Measurements from ENCODE around the gene PACC1.
"Not testable (repeated sequence)": the region's sequence is repeated elsewhere in the genome, so short reads cannot be mapped to it uniquely, and the experiment has no call there.

PACC1 gene

DNA sequence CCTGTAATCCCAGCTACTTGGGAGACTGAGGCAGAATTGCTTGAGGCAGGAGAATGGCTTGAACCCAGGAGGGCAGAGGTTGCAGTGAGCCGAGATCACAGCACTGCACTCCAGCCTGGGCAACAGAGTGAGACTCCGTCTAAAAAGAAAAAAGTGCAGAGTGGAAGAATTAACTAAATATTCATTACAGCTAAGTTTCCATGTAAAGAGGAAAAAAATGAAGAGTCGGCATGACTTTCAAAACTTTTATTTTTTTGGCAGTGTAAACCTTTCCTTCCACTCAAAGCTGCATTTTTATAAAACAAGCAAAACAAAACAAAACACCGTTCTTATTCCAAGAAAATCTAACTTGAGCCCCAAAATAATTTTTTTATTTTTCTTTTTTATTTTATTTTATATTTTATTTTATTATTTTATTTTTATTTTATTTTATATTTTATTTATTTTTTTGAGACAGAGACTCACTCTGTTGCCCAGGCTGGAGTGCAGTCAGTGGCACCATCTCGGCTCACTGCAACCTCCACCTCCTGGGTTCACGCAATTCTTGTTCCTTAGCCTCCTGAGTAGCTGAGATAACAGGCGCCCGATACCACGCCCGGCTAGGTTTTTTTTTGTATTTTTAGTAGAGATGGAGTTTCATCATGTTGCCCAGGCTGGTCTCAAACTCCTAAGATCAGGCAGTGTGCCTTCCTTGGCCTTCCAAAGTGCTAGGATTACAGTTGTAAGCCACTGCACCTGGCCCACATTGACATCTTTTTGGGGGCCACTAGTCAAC is 62.9 kb downstream of the PACC1 start:
- in situ Hi-C loops (cut with MboI; ENCODE audit: low sequenced_read_pairs) = no loop called here

DNA sequence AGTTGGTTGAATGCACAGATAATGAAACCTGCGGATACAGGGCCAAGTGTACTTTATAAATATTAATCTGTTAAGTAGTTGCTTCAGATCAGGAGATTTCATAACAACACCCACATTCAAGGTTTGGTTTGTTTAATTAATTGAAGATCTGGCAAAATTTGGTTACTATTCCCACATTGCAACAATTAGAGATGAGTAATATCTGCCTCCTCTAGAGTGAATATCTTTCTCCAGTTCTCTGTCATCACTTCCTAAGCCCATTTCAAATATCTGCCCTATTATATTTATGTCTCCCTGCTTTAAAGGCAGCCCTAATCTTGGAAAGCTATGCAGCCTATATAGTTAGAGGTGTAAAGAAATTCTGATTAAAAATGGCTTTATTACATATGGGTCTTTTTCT is 68.1 kb downstream of the PACC1 start:
- in situ Hi-C loops (cut with MboI; ENCODE audit: low sequenced_read_pairs) = no loop called here

DNA sequence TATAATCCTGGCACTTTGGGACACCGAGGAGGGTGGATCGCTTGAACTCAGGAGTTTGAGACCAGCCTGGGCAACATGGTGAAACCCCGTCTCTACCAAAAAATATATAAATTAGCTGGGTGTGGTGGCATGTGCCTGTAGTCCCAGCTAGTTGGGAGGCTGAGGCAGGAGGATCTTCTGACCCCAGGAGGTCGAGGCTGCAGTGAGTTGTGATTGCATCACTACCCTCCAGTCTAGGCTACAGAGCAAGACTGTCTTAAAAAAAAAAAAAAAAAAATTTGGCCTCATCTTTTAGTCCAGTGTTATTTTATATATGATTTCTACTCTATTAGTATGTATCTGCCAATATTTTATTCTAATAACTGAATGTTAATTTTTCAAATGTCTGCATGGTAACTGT is 69.8 kb downstream of the PACC1 start:
- in situ Hi-C loops (cut with MboI; ENCODE audit: low sequenced_read_pairs) = no loop called here

DNA sequence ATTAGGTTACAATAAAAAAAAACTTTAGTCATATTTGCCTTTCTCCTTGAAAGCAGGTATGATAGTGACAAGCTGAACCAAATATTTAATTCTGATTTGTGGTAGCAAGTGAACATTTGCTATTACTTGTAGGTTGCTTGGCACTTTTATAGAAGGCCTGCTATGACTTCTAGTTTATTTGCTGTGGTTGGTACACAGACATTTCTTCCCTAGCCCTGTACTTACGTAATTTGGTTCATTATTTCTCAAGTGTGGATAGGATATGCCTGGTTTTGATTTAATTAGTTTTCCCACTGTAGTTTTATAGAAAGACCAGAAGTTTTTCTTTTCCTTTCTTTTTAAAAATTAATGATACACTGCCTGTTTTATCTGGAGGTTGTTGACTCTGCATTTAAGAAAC is 73.6 kb downstream of the PACC1 start:
- in situ Hi-C loops (cut with MboI; ENCODE audit: low sequenced_read_pairs) = no loop called here

DNA sequence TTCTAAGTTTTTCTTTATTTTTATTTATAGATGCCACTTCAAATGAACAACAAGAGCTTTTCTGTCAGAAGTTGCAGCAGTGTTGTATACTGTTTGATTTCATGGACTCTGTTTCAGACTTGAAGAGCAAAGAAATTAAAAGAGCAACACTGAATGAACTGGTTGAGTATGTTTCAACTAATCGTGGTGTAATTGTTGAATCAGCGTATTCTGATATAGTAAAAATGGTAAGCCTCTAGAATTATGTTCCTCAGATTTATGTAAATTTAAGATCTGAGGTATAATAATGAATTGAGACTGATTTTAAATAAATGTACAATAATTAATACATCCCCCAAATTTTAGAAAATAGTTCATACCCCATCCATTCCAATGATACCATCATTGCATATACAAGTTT is 85.6 kb downstream of the PACC1 start:
- in situ Hi-C loops (cut with MboI; ENCODE audit: low sequenced_read_pairs) = no loop called here

DNA sequence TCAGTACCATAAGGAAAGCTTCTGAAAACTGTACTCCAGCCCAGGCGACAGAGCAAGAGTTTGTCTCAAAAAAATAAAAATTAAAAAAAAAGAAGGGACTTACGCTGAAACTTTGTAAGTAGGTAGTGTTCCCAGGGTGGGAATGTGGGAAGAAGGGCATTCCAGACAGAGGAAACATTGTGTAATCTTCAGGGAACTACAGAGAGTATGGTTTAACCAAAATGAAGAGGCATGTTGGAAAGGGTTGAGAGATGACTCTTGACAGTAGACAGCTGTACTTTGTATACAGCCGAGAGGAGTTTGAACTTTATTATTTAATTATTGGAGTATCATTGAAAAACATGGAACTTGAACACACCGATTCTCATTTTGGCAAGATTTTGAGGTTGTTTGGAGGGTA is 86.4 kb downstream of the PACC1 start:
- in situ Hi-C loops (cut with MboI; ENCODE audit: low sequenced_read_pairs) = no loop called here

DNA sequence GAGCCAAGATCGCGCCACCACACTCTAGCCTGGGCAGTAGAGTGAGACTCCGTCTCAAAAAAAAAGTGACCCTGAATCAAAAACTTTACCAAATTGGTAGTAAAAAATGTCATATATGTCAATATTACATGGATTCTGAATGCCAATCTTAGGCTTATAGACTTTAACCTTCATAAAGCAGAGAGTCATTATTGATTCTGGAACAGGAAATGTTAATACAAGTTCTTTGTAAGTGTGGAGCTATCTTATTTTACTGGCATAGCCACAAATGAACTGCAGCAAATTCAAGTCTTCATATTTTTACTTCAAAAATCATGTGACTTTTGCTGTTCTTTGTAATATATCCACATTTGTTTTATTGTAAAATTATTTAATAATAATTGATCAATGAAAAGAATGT is 88.1 kb downstream of the PACC1 start:
- in situ Hi-C loops (cut with MboI; ENCODE audit: low sequenced_read_pairs) = no loop called here

DNA sequence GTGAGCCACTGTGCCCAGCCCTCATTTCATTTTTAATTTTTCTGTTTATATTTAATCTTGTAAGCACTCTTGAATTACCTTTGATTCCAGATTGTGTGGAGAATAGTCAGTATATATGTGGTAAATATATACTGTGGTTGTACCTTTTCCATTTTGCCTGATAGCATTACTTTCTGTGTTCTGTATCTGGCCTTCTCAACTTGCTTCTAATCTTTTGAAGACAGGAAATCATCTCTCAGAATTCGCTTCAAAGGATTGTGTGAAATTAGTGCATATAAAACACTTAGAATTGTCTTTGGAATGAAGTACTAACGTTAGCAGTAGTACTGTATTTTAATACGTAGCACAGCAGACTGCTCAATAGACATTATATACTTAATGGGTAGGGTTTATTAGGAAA is 91.6 kb downstream of the PACC1 start:
- in situ Hi-C loops (cut with MboI; ENCODE audit: low sequenced_read_pairs) = no loop called here

DNA sequence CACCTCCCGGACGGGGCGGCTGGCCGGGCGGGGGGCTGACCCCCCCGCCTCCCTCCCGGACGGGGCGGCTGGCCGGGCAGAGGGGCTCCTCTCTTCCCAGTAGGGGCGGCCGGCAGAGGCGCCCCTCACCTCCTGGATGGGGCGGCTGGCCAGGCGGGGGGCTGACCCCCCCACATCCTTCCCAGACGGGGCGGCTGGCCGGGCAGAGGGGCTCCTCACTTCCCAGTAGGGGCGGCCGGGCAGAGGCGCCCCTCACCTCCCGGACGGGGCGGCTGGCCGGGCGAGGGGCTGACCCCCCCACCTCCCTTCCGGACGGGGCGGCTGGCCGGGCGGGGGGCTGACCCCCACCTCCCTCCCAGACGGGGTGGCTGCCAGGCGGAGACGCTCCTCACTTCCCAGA is 93.7 kb downstream of the PACC1 start:
- in situ Hi-C loops (cut with MboI; ENCODE audit: low sequenced_read_pairs) = not testable (repeated sequence)

DNA sequence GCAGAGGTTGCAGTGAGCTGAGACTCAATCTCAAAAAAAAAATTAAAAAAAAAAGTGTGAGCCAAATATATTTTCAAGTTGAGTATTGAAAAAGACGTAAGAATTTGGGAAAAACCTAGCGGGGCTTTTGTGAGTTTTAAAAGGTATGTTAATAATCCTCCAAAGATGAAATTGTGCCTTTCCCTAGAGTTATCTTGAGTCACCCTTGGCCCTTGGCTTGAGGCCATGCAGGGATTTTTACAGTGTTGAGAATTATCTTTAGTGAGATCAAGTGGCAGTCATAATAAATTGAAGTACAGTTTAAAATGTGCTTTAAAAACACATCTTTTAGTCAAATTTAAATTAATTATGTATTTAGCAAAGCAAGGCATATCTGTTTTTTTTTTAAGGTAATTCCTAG is 96.8 kb downstream of the PACC1 start:
- in situ Hi-C loops (cut with MboI; ENCODE audit: low sequenced_read_pairs) = no loop called here

DNA sequence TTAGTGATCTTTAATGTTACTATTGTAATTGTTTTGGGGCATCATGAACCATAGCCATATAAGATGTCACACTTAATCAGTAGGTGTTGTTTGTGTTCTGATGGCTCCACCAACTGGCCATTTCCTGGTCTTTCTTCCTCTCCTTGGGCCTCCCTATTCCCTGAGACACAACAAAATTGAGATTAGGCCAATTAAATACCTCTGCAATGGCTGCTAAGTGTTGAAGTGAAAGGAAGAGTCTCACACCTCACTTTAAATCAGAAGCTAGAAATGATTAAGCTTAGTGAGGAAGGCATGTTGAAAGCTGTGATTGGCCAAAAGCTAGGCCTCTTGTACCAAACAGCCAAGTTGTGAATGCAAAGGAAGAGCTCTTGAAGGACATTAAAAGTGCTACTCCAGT is 98.8 kb downstream of the PACC1 start:
- in situ Hi-C loops (cut with MboI; ENCODE audit: low sequenced_read_pairs) = no loop called here

DNA sequence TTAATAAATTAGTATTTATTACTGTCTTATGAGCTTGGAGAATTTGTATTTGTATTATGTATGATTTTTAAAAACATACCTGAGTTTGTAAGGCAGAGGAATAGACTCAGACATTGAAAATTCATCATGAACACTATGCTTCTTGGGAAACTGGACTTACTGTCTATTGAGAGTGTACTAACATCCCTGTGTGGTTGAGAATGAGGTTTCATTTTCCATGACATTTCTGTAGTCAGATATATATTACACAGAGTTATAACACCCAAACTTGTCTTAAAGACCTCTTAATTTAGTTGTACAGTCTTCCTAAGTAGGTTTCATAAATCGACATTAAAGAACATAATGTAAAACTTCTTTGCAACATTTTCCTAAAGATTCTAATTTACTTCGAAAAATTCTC is 99.5 kb downstream of the PACC1 start:
- in situ Hi-C loops (cut with MboI; ENCODE audit: low sequenced_read_pairs) = no loop called here

Measured in HL-60/S4 treated with phorbol 12-myristate 13-acetate at 8.2 ng/mL for 4 days and 3 days (cell line).